ENCODE results near the gene RABGAP1L.
"Not testable (repeated sequence)": the region's sequence is repeated elsewhere in the genome, so short reads cannot be mapped to it uniquely, and the experiment has no call there.

RABGAP1L gene

DNA sequence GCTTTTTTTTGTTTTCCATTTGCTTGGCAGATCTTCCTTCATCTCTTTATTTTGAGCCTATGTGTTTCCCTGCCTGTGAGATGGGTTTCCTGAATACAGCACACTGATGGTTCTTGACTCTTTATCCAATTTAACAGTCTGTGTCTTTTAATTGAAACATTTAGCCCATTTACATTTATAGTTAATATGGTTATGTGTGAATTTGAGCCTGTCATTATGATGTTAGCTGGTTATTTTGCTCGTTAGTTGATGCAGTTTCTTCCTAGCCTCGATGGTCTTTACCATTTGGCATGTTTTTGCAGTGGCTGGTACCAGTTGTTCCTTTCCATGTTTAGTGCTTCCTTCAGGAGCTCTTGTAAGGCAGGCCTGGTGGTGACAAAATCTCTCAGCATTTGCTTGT is 384.1 kb downstream of the RABGAP1L start:
- not testable (repeated sequence) for DNase-seq (ENCODE audit: extremely low read depth in 1 of 2, low read depth in 1 of 2)

DNA sequence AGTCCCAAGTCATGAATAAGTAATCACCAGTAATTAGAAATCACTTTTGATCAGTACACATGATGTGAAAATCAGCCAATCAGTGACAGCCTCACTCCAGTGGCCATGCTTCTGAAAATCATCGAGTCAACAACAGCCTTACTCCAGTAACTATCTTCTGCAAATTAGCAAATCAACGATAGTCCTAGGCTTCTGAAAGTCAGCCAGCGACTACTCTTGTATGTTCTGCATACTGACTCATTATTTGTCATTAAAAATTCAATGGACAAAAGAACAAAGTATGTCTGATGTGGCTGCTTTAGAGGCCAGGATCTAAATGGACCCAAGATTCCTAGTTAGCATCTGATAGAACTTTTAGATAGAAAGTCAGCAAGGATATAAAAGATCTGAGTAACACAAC is 391.0 kb downstream of the RABGAP1L start:
- DNase-seq (ENCODE audit: extremely low read depth in 1 of 2, low read depth in 1 of 2) = no peak

DNA sequence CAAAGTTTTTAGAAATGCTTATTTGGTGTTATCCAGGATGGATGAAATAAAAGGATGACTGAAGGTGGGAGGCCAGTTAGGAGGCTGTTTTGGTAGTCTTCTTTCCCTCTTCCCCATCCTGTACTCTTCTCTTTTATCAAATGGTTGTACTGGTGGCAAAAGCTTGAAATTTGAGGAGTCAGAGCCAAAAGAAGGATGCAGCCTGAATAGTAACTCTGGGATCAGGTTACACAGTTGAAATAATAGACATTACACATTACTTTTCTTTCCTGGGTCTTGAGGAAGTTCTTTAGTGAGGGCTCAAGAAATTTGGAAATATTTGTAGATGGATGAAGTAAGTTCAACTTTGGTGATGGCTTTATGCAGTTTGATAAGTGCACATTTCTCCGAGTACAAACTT is 397.1 kb downstream of the RABGAP1L start:
- no peak for DNase-seq (ENCODE audit: extremely low read depth in 1 of 2, low read depth in 1 of 2)

DNA sequence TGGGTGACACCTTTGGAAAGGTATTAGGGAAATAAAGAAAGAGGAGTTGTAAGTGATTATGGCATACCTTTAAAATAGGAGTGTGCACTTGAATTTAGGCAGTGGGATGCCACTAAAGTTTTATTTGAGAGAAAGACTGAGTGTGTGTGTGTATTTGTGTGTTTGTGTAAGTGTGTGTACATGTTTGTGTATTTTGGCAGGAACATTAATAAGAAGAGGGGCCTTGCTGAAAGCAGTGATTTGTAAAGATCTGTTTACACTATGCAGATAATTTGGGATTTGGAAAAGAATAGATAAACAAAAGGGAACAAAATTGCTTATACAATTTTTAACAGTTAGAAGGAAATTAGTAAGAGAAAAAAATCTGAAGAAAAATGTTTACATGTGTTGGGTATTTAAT is 409.2 kb downstream of the RABGAP1L start:
- DNase-seq (ENCODE audit: extremely low read depth in 1 of 2, low read depth in 1 of 2) = no peak

DNA sequence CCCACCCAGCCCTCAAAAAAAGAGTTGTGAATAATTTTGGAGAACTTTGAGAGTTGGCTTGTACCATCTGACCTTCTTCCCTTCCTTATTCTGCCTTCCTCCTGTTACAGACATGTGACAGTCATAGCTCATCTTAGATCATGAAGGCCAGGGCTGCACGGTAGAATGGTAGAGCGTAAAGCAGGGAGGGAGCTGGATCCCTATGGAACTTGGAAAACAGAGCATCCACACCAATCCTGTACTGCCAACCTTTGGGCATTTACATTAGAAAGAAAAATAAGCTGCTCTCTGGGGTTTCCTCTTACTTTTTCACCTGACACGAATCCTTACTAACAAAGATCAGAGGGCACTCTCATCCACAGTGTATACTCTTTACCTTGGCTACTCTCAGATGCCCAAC is 409.9 kb downstream of the RABGAP1L start:
- no peak for DNase-seq (ENCODE audit: extremely low read depth in 1 of 2, low read depth in 1 of 2)

DNA sequence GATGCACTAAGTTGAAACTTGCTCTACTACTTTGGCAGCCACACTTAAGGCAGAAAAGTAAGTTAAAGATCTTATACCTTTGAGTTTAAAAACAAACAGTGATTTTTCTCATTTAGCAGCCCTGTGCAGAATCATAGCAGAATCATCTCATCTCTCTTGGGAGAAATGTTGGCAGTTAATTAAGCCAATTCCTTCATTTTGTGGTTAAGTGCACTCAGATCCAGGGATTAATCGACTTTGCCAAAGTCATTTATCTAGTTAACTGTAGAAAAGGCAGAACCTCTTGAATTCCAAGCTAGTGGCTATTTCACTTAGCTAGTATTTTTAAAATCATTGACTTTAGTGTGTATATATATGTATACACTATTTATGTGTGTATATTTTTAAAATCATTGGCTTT is 413.5 kb downstream of the RABGAP1L start:
- DNase-seq (ENCODE audit: extremely low read depth in 1 of 2, low read depth in 1 of 2) = no peak

DNA sequence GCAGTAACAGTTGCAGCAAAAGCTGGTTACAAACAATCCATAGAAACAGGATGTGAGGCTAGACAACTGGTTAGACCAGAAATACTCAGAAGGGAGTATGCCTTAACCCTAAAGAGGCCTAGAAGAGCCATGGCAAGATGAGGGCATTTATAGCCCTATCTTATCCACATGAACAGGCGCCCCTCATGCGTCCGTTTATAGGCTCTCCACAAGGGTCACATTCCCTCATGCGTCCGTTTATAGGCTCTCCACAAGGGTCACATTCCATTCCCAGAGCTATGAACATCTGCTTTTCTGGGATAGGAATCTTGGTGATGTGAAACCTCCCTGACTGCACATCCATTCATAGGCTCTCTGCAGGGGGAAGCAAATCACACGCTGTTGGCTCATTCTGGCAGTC is 416.8 kb downstream of the RABGAP1L start:
- not testable (repeated sequence) for DNase-seq (ENCODE audit: extremely low read depth in 1 of 2, low read depth in 1 of 2)

DNA sequence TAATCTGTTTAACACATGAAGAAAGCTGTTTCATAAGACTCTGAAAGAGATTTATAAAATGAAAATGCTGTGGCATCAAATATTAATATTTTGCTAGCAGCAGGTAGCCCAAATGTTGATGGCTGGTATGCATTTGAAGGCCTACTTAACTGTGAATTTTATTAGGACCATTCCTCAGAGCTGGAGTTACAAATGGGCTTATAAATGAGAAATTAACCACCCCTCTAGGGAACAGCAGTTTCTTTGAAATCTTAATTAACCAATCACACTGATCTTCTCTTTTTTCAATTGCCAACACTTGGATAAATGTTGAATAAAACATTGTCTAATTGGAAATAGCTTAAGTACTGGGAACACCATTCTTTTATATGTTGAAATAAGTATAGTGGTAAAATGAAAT is 418.4 kb downstream of the RABGAP1L start:
- DNase-seq (ENCODE audit: extremely low read depth in 1 of 2, low read depth in 1 of 2) = no peak

DNA sequence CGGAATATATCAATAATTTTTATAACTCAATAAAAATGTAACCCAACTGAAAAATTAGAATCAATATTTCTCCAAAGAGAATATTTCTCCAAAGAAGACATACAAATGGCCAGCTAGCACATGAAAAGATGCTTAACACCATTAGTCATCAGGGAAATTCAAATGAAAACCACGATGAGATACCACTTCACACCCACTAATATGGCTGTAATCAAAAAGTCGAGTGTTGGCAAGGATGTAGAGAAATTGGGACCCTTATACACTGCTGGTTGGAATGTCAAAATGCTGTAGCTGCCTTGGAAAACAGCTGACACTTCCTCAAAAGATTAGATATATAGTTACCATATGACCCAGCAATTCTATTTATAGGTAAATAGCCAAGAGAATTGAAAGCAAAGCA is 421.5 kb downstream of the RABGAP1L start:
- no peak for DNase-seq (ENCODE audit: extremely low read depth in 1 of 2, low read depth in 1 of 2)

DNA sequence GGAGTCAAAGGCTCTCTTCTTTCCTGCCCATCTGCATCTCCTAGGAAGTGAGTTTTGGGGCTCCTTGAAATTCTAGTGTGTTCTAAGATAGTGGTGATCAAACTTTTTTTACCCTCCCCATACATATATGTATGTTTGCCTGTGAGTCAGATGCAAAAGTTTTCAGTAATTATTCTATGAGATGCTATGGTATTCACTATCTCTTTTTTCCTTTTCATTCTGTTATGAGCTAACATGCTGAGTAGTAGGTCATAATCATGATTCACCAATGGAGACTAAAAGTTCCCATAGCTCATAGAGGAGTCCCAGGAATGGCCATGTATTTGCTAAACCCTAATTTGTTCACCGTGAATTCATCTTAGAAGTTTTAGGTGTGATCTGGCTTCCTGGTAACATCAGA is 424.0 kb downstream of the RABGAP1L start:
- no peak for DNase-seq (ENCODE audit: extremely low read depth in 1 of 2, low read depth in 1 of 2)

DNA sequence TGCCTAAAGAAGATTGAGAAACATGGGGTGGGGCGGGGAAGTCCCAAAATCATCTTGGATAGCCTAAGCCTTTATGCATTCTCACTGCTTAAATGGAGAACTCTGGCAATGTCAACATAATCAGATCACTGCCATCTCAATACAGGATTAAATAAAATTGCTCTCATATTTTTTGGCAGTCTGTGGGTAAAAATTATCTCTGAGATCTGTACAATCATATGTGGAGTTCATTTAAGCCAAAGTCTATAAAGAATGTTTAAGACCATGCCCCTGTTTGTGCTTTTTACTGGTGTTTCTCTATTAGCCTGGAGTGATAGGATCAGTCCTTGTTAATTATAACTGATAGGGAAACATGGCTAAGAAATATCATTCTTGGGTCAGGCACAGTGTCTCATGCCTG is 424.8 kb downstream of the RABGAP1L start:
- no peak for DNase-seq (ENCODE audit: extremely low read depth in 1 of 2, low read depth in 1 of 2)

DNA sequence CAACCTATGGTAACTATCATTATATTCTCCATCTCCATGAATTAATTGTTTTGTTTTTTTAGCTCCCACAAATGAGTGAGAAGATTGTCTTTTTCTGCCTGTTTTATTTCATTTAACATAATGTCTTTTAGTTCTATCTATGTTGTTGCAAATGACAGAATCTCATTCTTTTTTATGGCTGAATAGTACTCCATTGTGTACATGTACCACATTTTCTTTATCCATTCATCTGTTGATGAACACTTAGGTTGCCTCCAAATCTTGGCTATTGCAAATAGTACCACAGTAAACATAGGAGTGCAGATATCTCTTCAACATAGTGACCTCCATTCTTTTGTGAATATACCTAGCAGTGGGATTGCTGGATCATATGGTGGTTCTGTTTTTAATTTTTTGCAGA is 429.3 kb downstream of the RABGAP1L start:
- DNase-seq (ENCODE audit: extremely low read depth in 1 of 2, low read depth in 1 of 2) = not testable (repeated sequence)

DNA sequence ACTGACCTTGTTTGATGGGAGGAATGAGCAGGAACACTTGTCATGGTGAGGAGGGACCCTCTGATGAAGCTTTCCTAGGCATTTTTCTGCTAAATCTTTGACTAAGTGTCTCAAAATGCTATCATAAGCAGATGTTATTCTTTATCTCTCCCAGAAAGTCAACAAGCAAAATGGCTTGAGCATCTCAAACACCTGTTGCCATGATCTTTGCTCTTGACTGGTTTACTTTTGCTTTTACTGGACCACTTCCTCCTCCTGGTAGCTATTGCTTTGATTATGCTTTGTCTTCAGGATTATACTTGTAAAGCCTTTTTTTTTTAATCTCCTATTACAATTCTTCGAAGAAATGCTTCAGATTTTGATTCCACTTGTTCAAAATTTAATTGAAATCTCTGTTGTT is 445.9 kb downstream of the RABGAP1L start:
- DNase-seq (ENCODE audit: extremely low read depth in 1 of 2, low read depth in 1 of 2) = no peak

DNA sequence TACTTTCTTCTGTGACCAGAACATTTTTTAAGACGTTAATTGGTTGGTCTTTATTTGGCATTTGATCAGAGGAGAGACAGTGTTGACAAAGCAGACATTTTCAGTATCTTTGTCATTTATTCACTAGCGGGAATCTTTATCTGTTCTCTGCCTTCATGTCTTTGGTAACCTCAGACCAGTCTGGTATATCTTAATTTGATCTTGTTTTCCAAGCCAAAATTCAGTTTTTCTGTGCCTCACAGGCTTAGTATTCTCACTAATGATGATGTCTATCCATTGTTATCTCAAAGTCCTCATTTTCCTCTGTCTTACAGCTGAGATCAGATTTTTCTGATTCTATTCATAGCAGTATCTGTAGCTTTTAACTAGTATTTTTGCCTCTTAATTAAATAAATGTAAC is 447.2 kb downstream of the RABGAP1L start:
- no peak for DNase-seq (ENCODE audit: extremely low read depth in 1 of 2, low read depth in 1 of 2)

DNA sequence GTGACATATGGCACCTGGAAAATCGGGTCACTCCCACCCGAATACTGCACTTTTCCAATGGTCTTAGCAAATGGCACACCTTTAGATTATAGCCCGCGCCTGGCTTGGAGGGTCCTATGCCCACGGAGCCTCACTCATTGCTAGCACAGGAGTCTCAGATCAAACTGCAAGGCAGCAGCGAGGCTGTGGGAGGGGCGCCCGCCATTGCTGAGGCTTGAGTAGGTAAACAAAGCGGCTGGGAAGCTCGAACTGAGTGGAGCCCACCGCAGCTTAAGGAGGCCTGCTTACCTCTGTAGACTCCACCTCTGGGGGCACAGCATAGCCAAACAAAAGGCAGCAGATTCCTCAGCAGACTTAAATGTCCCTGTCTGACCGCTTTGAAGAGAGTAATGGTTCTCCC is 458.6 kb downstream of the RABGAP1L start:
- not testable (repeated sequence) for DNase-seq (ENCODE audit: extremely low read depth in 1 of 2, low read depth in 1 of 2)

DNA sequence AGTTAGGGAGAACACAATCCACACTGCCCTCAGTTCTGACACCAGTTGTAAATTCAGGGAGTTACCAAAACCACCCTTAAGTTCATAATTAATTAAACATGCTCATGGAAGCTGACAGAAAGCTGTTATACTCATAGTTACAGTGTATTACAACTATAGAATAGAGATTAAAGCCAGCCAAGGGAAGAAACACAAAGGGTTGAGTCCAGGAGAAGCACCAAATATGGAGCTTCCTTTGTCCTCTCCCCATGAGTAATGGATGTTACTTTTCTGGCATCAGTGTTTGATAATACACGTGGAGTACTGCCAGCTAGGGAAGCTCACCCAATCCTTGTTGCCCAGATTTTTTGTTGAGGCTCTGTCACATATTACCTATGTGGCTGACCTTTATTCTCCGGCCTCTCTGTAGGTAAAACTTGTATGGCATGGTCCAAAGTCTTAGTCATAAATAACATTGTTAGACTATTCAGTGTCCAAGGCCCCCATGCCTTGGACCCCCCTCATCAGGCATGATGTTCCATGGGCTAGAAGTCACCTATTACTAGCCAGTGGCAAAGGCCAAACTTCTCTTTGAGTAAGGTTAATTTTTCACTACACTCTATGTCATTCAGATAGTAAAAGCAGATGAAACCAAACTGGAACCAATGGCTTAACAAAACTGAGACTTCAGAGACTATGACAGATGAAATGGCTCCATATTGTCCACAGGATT is 464.2 kb downstream of the RABGAP1L start:
- DNase-seq (ENCODE audit: extremely low read depth in 1 of 2, low read depth in 1 of 2) = no peak

DNA sequence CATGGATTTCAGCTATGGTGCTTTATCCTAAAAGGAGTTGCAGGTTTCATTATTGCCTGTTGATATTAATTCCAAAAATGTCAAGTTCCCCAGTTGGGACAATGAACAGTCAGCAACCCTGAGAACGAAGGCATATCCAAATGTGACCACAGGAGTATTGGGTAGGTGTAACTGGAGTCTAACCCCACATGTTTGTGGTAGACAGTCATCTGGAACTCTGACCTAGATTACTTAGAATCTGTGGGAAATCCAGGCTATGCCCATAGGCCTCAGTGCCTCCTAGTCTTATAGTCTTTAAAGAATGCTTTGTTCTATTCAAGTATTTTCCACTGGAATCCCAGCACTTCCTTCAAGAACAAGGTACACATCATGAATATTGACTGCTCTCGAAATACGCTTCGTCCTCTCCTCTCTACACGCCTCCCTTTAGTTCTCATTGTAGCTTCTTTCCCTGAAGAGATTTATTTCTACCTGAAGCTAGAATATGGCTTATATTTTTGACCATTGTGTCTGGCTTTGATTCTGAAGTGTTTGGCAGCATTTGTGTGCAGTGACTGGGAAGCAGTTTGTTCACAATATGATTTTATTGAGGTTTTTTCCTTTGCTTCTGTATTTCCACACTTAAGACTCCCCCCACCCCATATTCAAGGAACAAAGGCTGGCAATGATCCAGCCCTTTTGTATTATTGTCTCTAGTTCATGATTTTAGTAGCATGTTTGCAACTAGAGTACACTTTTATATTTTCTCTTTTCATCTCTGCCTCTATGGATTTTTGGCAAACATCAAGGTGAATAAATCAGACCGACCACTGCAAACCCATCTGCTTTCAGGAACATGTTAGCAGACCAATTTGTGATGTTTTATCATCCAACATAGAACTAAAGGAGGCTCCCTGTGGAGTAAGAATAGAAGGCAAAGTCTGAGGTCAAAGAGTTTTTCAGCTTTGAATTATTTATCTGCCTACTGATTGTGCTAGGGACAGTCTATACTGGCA is 467.0 kb downstream of the RABGAP1L start:
- DNase-seq (ENCODE audit: extremely low read depth in 1 of 2, low read depth in 1 of 2) = no peak

DNA sequence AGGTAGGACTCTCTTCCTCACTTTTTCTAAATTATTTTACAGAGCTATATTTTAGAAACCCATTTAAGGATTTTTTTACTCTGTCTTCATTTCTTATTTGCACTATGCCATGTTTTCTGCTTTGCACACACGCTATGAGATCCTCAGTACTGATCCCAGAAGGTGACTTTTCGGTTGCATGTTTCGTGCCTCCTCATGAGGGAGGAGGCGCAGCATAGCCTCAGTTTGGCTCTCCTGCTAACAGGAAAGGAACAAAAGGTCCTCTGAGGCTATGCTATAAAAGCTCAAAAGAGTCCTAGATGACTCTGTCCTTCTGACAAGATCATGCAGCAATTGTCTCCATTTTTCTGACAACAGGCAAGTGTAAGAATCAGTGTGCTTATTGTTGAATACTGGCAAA is 478.2 kb downstream of the RABGAP1L start:
- no peak for DNase-seq (ENCODE audit: extremely low read depth in 1 of 2, low read depth in 1 of 2)

DNA sequence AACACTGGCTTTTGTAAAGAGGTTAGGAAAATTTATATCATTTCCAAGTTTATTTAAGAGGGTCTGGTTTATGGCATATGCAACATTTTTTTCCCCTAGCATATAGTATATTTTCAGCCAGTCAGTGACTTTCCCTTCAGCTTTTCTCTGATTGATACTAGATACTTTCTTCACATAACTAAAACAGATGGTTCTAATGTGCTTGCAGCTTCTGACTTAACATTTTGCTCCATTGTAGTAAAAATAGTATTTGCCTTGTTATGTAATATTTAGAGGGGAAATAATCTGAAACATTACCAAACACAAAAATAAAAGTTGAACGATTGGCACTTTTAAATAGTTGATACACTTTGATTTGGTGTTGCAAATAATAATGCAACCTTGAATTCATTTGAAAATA is 480.1 kb downstream of the RABGAP1L start:
- no peak for DNase-seq (ENCODE audit: extremely low read depth in 1 of 2, low read depth in 1 of 2)

DNA sequence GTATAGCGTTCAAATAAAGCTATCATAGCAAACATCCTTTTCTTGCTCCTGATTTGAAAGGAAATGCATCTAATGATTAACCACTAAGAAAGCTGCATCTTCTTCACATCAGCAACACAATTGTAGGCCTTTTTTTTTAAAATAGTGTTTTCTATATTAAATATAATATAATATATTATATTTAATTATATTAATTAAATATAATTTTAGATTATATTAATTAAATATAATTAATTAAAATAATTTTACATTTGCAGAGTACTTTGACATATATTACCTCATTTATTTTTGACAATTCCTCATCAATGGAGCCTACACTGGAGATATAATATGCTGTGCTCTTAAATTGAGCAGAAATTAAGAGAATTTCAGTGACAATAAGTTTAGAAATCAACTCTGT is 481.5 kb downstream of the RABGAP1L start:
- no peak for DNase-seq (ENCODE audit: extremely low read depth in 1 of 2, low read depth in 1 of 2)

DNA sequence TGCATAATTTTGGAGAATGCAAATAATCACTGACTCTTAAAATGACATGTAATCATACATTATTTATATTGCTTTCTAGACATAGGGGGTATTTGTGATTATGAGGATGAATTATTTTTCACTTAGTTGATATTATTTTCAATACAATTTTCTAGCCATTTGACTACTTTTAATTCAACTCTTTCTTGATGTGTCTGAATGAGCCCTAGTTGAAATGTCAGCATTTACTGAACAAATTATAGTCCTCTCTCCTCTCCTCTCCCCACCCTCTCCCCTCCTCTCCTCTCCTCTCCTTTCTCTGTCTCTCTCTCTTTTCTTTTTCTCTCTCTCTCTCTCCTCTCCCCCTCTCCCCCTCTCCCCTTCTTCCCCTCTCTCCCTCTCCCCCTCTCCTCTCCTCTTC is 483.1 kb downstream of the RABGAP1L start:
- no peak for DNase-seq (ENCODE audit: extremely low read depth in 1 of 2, low read depth in 1 of 2)

DNA sequence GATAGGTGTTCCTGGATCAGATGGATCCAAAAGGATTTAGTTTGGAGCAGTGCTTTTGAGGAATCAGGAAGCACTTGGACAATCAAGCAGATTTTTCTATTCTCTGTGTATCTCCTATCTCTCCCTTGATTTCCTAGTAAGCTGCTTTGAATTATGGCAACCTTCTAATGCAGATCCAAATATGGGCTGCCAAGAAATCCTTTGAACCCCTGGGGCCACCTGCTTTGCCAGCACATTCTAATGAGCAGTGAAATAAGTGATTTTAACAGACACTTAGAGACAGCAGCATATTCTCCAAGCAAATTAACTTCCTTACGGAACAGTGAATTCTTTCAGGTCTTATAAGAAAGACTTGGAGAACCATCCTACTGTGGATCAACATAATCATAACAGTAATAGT is 483.9 kb downstream of the RABGAP1L start:
- no peak for DNase-seq (ENCODE audit: extremely low read depth in 1 of 2, low read depth in 1 of 2)
